CD1c-positive myeloid dendritic cell (primary cell): ENCODE results near the gene DNAJC12.
"Not testable (repeated sequence)": the region's sequence is repeated elsewhere in the genome, so short reads cannot be mapped to it uniquely, and the experiment has no call there.

Experiments used
- DNase-seq: peaks from one replicate; pipeline ENCODE4 v3.0.0-alpha.2; 2016; ENCODE audit errors: extremely low spot score

DNAJC12 gene

DNA sequence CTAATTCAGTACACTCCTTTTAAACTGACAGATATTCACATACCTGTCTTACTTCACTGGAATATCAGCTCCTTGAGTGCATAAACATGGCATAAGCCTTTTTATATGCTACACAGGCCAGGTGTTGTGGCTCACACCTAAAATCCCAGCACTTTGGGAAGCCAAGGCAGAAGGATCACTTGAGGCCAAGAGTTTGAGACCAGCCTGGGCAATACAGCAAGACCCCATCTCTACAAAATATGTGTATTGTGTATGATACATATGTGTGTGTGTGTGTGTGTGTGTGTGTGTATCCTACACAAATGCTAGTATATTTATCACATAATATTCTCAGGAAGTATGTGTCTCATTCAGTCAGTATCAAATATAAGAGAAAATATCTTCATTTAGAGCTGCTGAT lies 45.3 kb downstream of the DNAJC12 start:
- no peak for DNase-seq

DNA sequence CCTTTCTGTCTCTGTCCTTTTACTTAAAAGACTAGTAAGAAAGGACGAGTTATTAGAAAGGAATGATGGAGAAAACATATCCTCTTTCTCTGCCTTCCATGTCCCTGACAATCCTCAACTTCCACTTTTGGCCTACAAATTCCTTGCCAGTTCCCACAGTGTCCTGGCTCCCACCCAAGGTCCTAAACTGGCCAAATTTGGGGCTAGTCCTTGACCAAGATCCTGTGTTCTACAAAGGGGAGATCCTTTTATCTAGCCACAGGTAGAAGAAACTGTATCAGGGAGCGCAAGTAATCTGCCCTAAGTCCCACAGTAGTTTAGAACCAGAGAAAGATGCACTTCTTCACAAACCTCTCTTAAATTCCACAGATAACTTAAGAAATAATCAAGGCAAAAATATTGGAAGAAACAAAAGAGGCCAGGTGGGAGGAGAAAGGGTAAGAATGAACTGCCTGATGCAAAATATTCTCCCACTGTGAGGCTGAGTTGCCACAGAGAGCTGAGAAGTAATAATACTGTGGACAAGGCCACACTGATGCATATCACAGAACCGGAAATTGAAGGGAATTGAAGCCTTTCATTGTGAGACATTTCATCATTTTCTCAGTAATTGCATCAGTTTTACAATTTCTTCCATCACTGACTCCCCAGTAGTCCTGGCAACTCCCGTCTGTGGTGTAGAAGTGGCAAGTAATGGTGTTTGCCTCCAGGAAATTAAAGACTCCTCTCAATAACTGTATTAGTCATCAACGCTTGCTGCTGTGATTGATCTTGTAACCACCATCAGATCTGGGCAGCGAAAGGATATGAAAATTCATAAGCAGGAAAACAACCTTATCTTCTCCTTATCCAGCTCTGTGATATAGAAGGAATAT lies 47.2 kb downstream of the DNAJC12 start:
- DNase-seq: peak; percentile 30

DNA sequence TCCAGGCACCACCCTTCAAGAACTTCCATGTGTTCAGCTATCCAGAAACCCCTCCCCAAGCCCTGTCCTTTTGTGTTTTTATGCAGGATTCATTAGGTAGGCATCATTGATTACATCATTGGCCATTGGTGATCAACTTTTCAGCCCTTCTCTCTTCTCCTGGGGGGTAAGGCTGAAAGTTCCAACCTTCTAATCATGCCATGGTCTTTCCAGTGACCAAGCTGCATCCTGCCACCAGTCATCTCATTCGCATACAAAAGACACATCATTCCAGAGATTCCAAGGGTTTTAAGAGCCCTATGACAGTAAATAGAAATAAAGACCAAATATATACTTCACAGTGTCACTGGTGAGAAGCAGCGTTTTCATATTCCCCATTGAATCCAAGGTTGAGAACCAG lies 48.2 kb downstream of the DNAJC12 start:
- DNase-seq: no peak

DNA sequence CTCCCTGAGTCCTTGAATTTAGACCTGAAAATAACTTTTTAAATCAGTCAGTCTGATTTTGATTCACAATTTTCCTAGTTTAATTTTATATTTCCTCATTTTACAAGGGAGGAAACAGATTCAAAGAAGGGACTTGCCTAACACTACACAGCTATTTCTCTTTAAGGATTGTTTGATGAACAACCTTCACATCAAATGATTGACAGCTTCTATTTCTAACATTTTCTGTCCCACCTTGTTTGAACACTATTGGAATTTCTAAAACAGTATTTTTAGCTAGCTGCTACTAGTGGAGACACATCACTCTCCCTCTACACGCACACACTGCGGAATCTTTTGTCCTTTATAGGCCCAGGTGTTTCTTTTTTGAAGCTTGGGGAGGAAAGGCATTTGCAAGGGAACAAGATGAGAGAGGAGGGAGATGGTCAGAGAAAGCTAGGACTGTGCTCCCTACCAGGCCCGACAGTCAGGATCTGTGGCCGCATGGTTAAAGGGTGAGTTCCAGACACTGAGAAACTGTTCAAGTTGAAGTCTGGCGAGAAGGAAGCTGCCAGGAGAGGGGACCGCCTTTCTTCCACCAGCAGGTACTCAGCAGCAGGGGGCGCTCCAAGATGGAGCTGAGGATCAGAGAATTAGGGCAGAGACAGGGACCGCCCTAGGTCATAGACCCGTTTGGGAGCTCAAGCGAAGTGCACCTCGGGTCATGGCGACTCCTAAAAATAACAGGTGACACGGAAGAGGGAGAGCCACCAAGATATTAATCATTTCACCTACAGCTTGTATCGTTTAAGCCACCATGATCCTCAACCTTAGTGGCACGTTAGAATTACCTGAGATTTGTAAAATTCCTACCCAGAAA lies 49.7 kb downstream of the DNAJC12 start:
- peak; percentile 74 for DNase-seq

- no peak for DNase-seq
Measured at GRCh38 chr10:67785098-67785497, 52.9 kb downstream of the DNAJC12 start.

GRCh38 chr10:67784474-67784873 lies 53.5 kb downstream of the DNAJC12 start:
- no peak for DNase-seq

DNA sequence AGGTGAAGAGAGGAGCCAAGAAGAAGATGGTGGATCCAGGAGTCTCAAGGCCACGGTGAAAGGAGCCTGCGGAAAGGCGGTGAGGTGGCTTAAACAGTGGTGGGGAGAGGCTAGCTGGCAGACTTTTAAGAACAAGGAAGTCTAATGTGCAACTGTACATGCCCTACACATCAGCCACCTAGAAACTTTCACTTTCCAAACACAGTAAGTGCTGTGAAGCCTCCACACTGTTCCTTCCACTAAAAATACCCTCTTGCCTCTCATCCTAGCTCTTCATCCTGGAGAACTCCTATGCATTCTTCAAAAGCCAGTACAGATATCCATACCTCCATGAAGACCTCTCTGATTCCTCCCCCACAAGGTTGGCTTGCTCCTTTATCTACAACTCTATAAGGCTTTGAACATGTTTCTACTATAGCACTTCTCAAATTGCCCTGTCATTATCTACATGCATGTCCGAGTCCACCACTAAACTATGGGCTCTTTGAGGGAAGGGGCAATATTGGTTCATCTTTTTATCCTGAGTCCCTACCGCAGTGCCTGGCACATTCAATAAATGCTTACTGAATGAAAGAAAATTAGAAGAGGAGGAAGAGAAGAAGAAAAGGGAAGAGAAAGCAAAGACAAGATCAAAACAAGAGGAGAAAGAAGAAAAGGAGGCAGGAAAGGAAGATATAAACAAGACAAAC lies 54.2 kb downstream of the DNAJC12 start:
- DNase-seq: no peak

DNA sequence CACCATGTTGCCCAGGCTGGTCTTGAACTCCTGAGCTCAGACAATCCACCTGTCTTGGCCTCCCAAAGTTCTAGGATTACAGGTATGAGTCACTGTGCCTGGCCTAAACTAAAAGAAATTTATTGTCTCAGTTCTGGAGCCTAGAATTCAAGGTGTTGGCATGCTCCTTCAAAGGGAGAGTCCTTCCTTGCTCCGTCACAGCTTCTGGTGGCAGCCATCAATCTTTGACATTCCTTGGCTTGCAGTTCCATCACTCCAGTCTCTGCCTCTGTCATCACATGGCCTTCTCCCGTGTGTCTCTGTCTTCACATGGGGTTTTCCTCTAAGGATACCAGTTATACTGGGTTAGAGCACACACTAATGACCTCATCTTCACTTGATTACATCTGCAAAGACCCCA lies 55.5 kb downstream of the DNAJC12 start:
- DNase-seq: no peak

- no peak for DNase-seq
Measured at GRCh38 chr10:67780759-67781538, 57.0 kb downstream of the DNAJC12 start.

DNA sequence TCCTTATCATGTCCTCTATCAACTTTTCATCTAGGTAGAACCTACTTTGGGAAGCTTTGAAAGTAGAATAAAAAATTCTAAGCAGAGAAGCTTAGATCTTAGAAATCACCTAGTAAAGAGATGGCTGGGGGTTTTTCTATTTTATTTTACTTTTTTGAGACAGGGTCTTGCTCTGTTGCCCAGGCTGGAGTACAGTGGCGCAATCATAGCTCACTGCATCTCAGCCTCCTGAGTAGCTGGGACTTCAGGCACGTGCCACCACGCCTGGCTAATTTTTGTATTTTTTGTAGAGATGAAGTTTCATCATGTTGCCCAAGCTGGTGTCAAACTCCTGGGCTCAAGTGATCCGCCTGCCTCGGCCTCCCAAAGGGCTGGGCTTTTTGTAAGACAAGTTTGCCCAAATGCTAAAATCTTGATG lies 57.8 kb downstream of the DNAJC12 start:
- DNase-seq: not testable (repeated sequence)

- peak; percentile 87 for DNase-seq
Measured at GRCh38 chr10:67779465-67780203, 58.4 kb downstream of the DNAJC12 start.

- DNase-seq: no peak
Measured at GRCh38 chr10:67776371-67776770, 61.6 kb downstream of the DNAJC12 start.

DNA sequence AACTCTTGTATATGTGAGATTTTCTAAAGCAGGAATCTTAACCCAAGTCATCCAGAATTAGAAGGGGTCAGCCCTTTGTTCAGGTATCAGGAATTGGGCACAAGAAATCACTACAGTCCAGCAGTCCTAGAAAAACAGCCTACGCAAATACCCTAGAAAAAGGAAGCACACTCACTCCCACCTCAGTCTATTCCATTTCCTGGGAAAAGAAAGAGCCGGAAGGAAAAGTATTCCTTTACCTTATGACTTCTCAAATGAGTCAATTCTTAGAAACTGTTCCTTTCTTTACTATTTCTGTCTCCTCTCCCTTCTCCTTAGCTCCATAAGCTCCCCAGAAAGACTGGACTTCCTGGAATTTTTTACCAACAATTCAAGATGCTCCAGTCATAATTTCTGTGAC lies 62.7 kb downstream of the DNAJC12 start:
- no peak for DNase-seq

GRCh38 chr10:67772894-67773511 lies 65.0 kb downstream of the DNAJC12 start:
- DNase-seq: peak; percentile 88

DNA sequence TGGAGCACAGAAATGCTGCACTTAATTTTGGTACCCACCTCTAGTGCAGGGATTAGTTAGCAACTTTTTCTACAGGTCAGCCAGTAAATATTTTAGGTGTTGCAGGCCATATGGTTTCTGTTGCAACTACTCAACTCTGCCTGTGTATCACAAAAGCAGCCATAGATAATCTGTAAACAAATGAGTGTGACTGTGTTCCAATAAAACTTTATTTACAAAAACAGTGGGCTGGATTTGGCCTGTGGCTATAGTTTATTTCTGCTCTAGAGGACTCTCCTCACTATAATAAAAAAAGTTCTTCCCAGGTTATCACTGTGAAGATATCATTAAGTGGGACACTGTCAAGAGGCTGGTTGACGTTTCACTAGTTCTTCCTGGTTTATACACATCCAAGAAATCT lies 65.8 kb downstream of the DNAJC12 start:
- DNase-seq: no peak

DNA sequence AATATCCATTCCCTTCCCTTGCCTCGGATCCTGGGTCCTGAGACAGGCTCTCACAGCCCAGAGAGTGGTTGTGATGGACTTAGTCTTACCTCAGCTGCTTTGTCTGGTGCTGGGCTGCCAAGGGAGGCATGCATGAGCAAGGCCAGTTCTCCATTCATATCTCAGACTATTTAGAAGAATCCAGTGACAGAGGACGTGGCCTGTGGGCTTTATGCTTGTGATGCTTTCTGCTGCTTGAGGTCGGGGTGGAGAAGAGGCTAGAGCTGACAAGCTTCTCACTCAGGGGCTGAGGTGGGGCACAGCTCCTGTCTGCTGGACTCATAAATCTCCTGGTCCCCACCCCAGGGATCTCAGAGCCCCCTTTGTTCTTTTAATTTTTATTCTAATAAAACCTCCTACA lies 66.8 kb downstream of the DNAJC12 start:
- no peak for DNase-seq

DNA sequence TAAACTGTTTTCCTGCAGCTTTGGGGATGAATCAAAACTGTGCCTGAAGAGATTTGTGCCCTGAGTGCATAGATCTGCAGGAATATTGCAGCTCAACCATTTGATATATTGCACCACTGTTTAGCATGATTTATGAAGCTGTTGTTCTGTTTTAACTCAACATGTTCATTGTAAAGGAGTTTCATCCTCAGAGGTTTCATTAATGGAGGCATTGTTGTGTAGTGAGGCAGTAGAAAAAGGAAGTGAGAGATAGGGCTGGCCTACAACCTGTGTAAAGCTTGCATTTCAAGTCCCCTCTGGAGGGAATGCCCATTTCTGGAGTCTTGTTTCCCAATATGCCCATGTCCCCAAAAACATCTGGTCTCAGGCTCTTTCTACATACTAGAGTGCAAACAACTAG lies 67.5 kb downstream of the DNAJC12 start:
- DNase-seq: peak; percentile 57

GRCh38 chr10:67767244-67767643 lies 70.7 kb downstream of the DNAJC12 start:
- no peak for DNase-seq

- peak; percentile 97 for DNase-seq
Measured at GRCh38 chr10:67764012-67764822, 73.8 kb downstream of the DNAJC12 start.
